IMR-90 (cell line): Measurements from ENCODE around the gene MYO1H. TPM values are rescaled to one million over a fixed set of nuclear protein-coding genes. Genes with fewer than 3 reads are reported as not detected.

ENCODE experiments used
- ATAC-seq: fragments of 200-7000 bp; cut with Tn5 transposase; 2 replicates; pipeline ENCODE4 v1.9.1; 2020; ENCODE audit warnings: low read depth, mild to moderate bottlenecking, moderate library complexity
- BruUV-seq: library from RNA; stranded (reverse); fragments of 400-500 nt; replicated peaks from 2 replicates; lab custom pipeline; 2021; lab: Mats Ljungman, UMichigan
- CTCF ChIA-PET: fragments of 300-600 bp; formaldehyde crosslinking; extraction: SDS; loops from one replicate; lab custom pipeline; 2021; ENCODE audit warnings: antibody characterized with exemption; lab: Yijun Ruan, JAX
- POLR2A ChIA-PET: fragments of 300-600 bp; sonication (Branson Sonifier 250); formaldehyde crosslinking; loops from one replicate; lab custom pipeline; 2022; ENCODE audit warnings: antibody characterized with exemption; ENCODE audit not compliant: unreplicated experiment; lab: Charles Lee
- DNase-seq: peaks from one replicate; pipeline ENCODE4 v3.0.0; 2013
- H2AFZ ChIP-seq: replicated peaks from 2 replicates; pipeline ENCODE3; 2013; ENCODE audit warnings: low read length, mild to moderate bottlenecking; ENCODE audit not compliant: poor library complexity
- H2AK5ac ChIP-seq: 2 replicates; pipeline ENCODE4 v1.6.1; 2013; ENCODE audit warnings: low read depth, low read length, inconsistent platforms
- H2AK9ac ChIP-seq: replicated peaks from 2 replicates; pipeline ENCODE3; 2013; ENCODE audit warnings: mild to moderate bottlenecking, low read depth, low read length, moderate library complexity; ENCODE audit not compliant: poor library complexity
- H2BK120ac ChIP-seq: 2 replicates; pipeline ENCODE4 v1.6.1; 2013; ENCODE audit warnings: low read depth, low read length, inconsistent platforms
- H2BK15ac ChIP-seq: 3 replicates; pipeline ENCODE4 v1.6.1; 2013; ENCODE audit warnings: low read depth, low read length, inconsistent platforms
- H2BK20ac ChIP-seq: 2 replicates; pipeline ENCODE4 v1.6.1; 2013; ENCODE audit warnings: low read depth, mild to moderate bottlenecking, inconsistent platforms, low read length, moderate library complexity
- H2BK5ac ChIP-seq: 2 replicates; pipeline ENCODE4 v1.6.1; 2013; ENCODE audit warnings: mild to moderate bottlenecking, low read depth, low read length, inconsistent platforms; ENCODE audit not compliant: poor library complexity, severe bottlenecking
- H3K14ac ChIP-seq: replicated peaks from 2 replicates; pipeline ENCODE4 v1.6.1; 2013; ENCODE audit warnings: low read depth, low read length, inconsistent platforms
- H3K18ac ChIP-seq: 2 replicates; pipeline ENCODE4 v1.6.1; 2013; ENCODE audit warnings: low read depth, low read length, control low read depth
- H3K23ac ChIP-seq: 2 replicates; pipeline ENCODE4 v1.6.1; 2013; ENCODE audit warnings: low read depth, low read length, inconsistent platforms
- H3K27ac ChIP-seq: 2 replicates; pipeline ENCODE4 v1.5.1; 2013; ENCODE audit warnings: mild to moderate bottlenecking, control low read depth, low read length; ENCODE audit not compliant: insufficient read depth
- H3K27me3 ChIP-seq: 2 replicates; pipeline ENCODE4 v1.6.1; 2013; ENCODE audit warnings: low read length; ENCODE audit not compliant: control insufficient read depth, insufficient read depth
- H3K36me3 ChIP-seq: 2 replicates; pipeline ENCODE4 v1.6.1; 2013; ENCODE audit warnings: low read length, mixed read lengths; ENCODE audit not compliant: control insufficient read depth, insufficient read depth
- H3K4ac ChIP-seq: 2 replicates; pipeline ENCODE4 v1.6.1; 2013; ENCODE audit warnings: low read depth, low read length, inconsistent platforms
- H3K4me1 ChIP-seq: 2 replicates; pipeline ENCODE4 v1.6.1; 2013; ENCODE audit warnings: low read length, mixed read lengths; ENCODE audit not compliant: control insufficient read depth, insufficient read depth
- H3K4me2 ChIP-seq: 2 replicates; pipeline ENCODE4 v1.6.1; 2013; ENCODE audit warnings: low read depth, mild to moderate bottlenecking, control low read depth, low read length, moderate library complexity
- H3K4me3 ChIP-seq: 2 replicates; pipeline ENCODE4 v1.5.1; 2013; ENCODE audit warnings: low read depth, mild to moderate bottlenecking, control low read depth, low read length, moderate library complexity; ENCODE audit not compliant: insufficient read depth
- H3K56ac ChIP-seq: 2 replicates; pipeline ENCODE4 v1.6.1; 2013; ENCODE audit warnings: low read length, inconsistent platforms; ENCODE audit not compliant: insufficient read depth; ENCODE audit errors: extremely low read depth
- H3K79me1 ChIP-seq, 2 experiments: 2 replicates each; pipeline ENCODE4 v1.6.1; 2013; ENCODE audit warnings: low read length in 2 of 2, inconsistent platforms in 1 of 2, low read depth in 1 of 2
- H3K9ac ChIP-seq: 2 replicates; pipeline ENCODE4 v1.6.1; 2013; ENCODE audit warnings: low read depth, low read length, control low read depth
- H3K9me1 ChIP-seq: 2 replicates; pipeline ENCODE4 v1.6.1; 2013; ENCODE audit warnings: low read length, inconsistent platforms; ENCODE audit not compliant: insufficient read depth
- H3K9me3 ChIP-seq: 2 replicates; pipeline ENCODE4 v1.6.1; 2013; ENCODE audit warnings: low read length; ENCODE audit not compliant: control insufficient read depth, insufficient read depth
- H4K20me1 ChIP-seq: 2 replicates; pipeline ENCODE4 v1.6.1; 2013; ENCODE audit warnings: low read length, inconsistent platforms; ENCODE audit not compliant: insufficient read depth
- H4K5ac ChIP-seq: 2 replicates; pipeline ENCODE4 v1.6.1; 2013; ENCODE audit warnings: mild to moderate bottlenecking, low read depth, low read length, control low read depth
- H4K8ac ChIP-seq, 2 experiments: 2 replicates each; pipeline ENCODE4 v1.6.1; 2013; ENCODE audit warnings: low read depth in 2 of 2, low read length in 2 of 2, control low read depth in 1 of 2, inconsistent platforms in 1 of 2
- H4K91ac ChIP-seq: 2 replicates; pipeline ENCODE4 v1.6.1; 2013; ENCODE audit warnings: low read depth, low read length, inconsistent platforms; ENCODE audit not compliant: insufficient read depth
- FOS ChIP-seq: fragments of 150-350 bp; IDR thresholded peaks from 2 replicates; pipeline ENCODE4 v1.6.1; 2016; ENCODE audit warnings: low read depth, low read length
- RCOR1 ChIP-seq: IDR thresholded peaks from 2 replicates; pipeline ENCODE4 v1.6.1; 2012; ENCODE audit warnings: mild to moderate bottlenecking, low read length, improper control_type of control experiment; ENCODE audit not compliant: insufficient replicate concordance
- RFX5 ChIP-seq: IDR thresholded peaks from 2 replicates; pipeline ENCODE4 v1.8.0; 2012; ENCODE audit warnings: low read depth, mild to moderate bottlenecking, low read length, moderate library complexity
- SMC3 ChIP-seq: fragments of 150-350 bp; IDR thresholded peaks from 2 replicates; pipeline ENCODE4 v1.6.1; 2016; ENCODE audit warnings: low read depth, mild to moderate bottlenecking, antibody characterized with exemption, low read length, moderate library complexity
- WGBS, 2 experiments: methylation state at CpG; one replicate each; pipeline versions ENCODE4 v1.1.5 to v1.1.7; 2013; ENCODE audit warnings: missing lambda C conversion rate in 2 of 2; ENCODE audit not compliant: insufficient read length in 1 of 2; ENCODE audit errors: extremely low coverage in 2 of 2; 5-methylcytosine and 5-hydroxymethylcytosine counted together
- dilution Hi-C: fragments of 300-500 bp; cut with HindIII; formaldehyde crosslinking; loops from one replicate; pipeline ENCODE4 v1.14.3; 2018; ENCODE audit warnings: low sequenced_read_pairs; ENCODE audit not compliant: unreplicated experiment
- in situ Hi-C: fragments of 300-500 bp; cut with MboI; formaldehyde crosslinking; loops from 3 replicates; pipeline ENCODE4 v1.14.3; 2019; ENCODE audit warnings: low sequenced_read_pairs, inconsistent platforms, mixed read lengths
- intact Hi-C: fragments of 100-400 bp; cut with micrococcal nuclease; formaldehyde crosslinking; loops from 2 replicates; pipeline ENCODE4 v1.10.0; 2022
- polyA plus RNA-seq, 3 experiments: library from polyadenylated mRNA; depleted of rRNA; stranded (reverse); fragments of >200 nt; gene quantifications; 2 replicates each; pipeline ENCODE4 v1.2.3, GENCODE V29; 2012; ENCODE audit warnings: low replicate concordance in 1 of 3
- total RNA-seq: library from RNA; depleted of rRNA; stranded (reverse); fragments of >200 nt; gene quantifications from 2 replicates; pipeline ENCODE4 v1.2.3, GENCODE V29; 2012

The MYO1H gene
- total and polyA plus RNA-seq, 2 of the 4 experiments (the other 2 are of a cell fraction) = not detected

DNA sequence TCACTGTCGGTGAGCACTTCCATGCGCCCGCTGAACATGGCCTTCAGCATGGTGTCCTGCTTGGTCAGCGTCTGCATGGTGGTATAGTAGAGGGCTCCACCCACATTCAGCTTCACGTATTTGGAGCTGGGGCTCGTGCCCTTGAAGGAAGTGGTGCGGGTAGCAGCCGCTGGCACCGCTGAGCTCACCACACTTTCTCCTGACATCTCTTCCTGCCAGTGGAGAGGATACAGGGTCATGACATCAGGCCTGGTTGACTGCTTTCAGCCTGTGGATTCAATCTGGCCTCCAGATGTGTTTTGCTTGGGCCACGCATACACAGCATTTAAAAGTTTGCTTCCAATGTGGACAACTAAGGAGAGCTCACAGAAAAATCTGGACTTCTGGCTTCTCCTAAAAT, 121.8 kb downstream of the MYO1H start:
- Histone ChIP-seq H3K56ac (no peak overlapping the region), H3K4me3 (no peak overlapping the region), H4K5ac (no peak overlapping the region), H3K9me1 (peaks cover 55% of the 10 kb centered on the region), H3K18ac (no peak overlapping the region), H3K9me3 (no peaks in the 10 kb centered on the region), H2BK15ac (no peak overlapping the region), H3K4me2 (no peak overlapping the region), H3K14ac (no peak overlapping the region), H3K27ac (no peak overlapping the region), H3K23ac (no peak overlapping the region), H2AK9ac (no peak overlapping the region), H4K20me1 (peaks cover 54% of the 10 kb centered on the region), H2BK120ac (no peak overlapping the region), H2AFZ (peak overlapping the region; percentile 43), H4K91ac (no peak overlapping the region), H2AK5ac (no peak overlapping the region), H3K36me3 (peaks cover 58% of the 10 kb centered on the region), H4K8ac (no peak overlapping the region), H3K79me1 (peaks cover 0 to 88% of the 10 kb centered on the region in 2 experiments; a peak in 2 of 4 replicates), H3K4me1 (peaks cover 13% of the 10 kb centered on the region), H3K4ac (no peak overlapping the region), H3K27me3 (no peaks in the 10 kb centered on the region), H2BK20ac (no peak overlapping the region), H2BK5ac (no peak overlapping the region), H3K9ac (no peak overlapping the region)
- in situ Hi-C loops (no loop called here), dilution Hi-C loops (no loop called here), intact Hi-C loops (no loop called here)
- POLR2A ChIA-PET = interaction anchor here (0.6 kb wide), 1 partner anchor 14 kb away, joined by 3 read pairs; no protein-coding TSS in a partner anchor
- ATAC-seq = no peak
- peak; percentile 46 for DNase-seq
- WGBS, 2 experiments = 100% methylated on average over 3 of the region's 10 CpGs; no CpG with 5 or more reads in 1 of the 2 experiments
- no TSS peak for BruUV-seq
- CTCF ChIA-PET = no interaction called here
- TF ChIP-seq RCOR1 = no peak
- TF ChIP-seq RFX5 = no peak
- TF ChIP-seq FOS = no peak
- no peak for TF ChIP-seq SMC3
